Endothelial cell of umbilical vein (primary cell): ENCODE data around the gene CNOT6. TPM values are rescaled to one million over a fixed set of nuclear protein-coding genes. Genes with fewer than 3 reads are reported as not detected.

Source experiments
- BruUV-seq: library from RNA; stranded (reverse); fragments of 400-500 nt; replicated peaks from 2 replicates; lab custom pipeline; 2021; lab: Mats Ljungman, UMichigan
- CTCF ChIA-PET: fragments of 300-600, 350-600 bp; sonication (Branson Sonifier 250); formaldehyde crosslinking; loops from one replicate; lab custom pipeline; 2021; ENCODE audit warnings: antibody characterized with exemption, inconsistent platforms; lab: Charles Lee
- POLR2A ChIA-PET: fragments of 300-600, 350-600 bp; sonication (Branson Sonifier 250); formaldehyde crosslinking; loops from one replicate; lab custom pipeline; 2021; ENCODE audit warnings: antibody characterized with exemption, inconsistent platforms; lab: Charles Lee
- DNase-seq: peaks from one replicate; pipeline ENCODE4 v3.0.0-alpha.2; 2011; ENCODE audit warnings: low read depth, low spot score
- FAIRE-seq: peaks from 2 replicates; lab custom pipeline; 2011; peaks lifted over from hg19 to GRCh38; lab: Jason Lieb, UNC
- H2AFZ ChIP-seq: 2 replicates; pipeline ENCODE4 v1.6.0; 2012; ENCODE audit warnings: low read depth, low read length, control low read depth, inconsistent platforms
- H3K27ac ChIP-seq: 2 replicates; pipeline ENCODE4 v1.5.1; 2011; ENCODE audit warnings: low read depth, mild to moderate bottlenecking, control low read depth, low read length, moderate library complexity; ENCODE audit not compliant: insufficient read depth
- H3K27me3 ChIP-seq, 2 experiments: 2 replicates each; pipeline versions ENCODE4 v1.6.0 to v1.6.1; 2011; ENCODE audit warnings: low read length in 2 of 2, mixed read lengths in 1 of 2; ENCODE audit not compliant: control insufficient read depth in 2 of 2, insufficient read depth in 2 of 2
- H3K36me3 ChIP-seq, 2 experiments: 2 replicates in 1 of 2; 3 replicates in 1 of 2; pipeline ENCODE4 v1.5.1; 2011; ENCODE audit warnings: low read length in 2 of 2, mild to moderate bottlenecking in 1 of 2, moderate library complexity in 1 of 2; ENCODE audit not compliant: control insufficient read depth in 2 of 2, insufficient read depth in 2 of 2; ENCODE audit errors: extremely low read depth in 1 of 2
- H3K4me1 ChIP-seq: 3 replicates; pipeline ENCODE4 v1.5.1; 2011; ENCODE audit warnings: mild to moderate bottlenecking, low read length; ENCODE audit not compliant: control insufficient read depth, insufficient read depth; ENCODE audit errors: extremely low read depth
- H3K4me2 ChIP-seq: 2 replicates; pipeline ENCODE4 v1.6.1; 2011; ENCODE audit warnings: low read length, control low read depth, mixed read lengths; ENCODE audit not compliant: insufficient read depth
- H3K4me3 ChIP-seq, 3 experiments: fragments of 200-600 bp in 1 of 3; sonication (generic), shearing (Covaris generic) in 1 of 3; replicated peaks in 1 of 3; 2 replicates each; pipeline ENCODE4 v1.5.1; 2011 to 2016; ENCODE audit warnings: control low read depth in 3 of 3, low read length in 3 of 3, mild to moderate bottlenecking in 2 of 3, inconsistent platforms in 1 of 3, low read depth in 1 of 3, moderate library complexity in 1 of 3; ENCODE audit not compliant: insufficient read depth in 1 of 3
- H3K79me2 ChIP-seq: 2 replicates; pipeline ENCODE4 v1.6.0; 2012; ENCODE audit warnings: low read length, inconsistent platforms; ENCODE audit not compliant: control insufficient read depth, insufficient read depth
- H3K9ac ChIP-seq: replicated peaks from 2 replicates; pipeline ENCODE3; 2011; ENCODE audit warnings: low read length, control low read depth; ENCODE audit not compliant: insufficient read depth; ENCODE audit errors: extremely low read depth
- H3K9me1 ChIP-seq: replicated peaks from 3 replicates; pipeline ENCODE4 v1.6.0; 2011; ENCODE audit warnings: mild to moderate bottlenecking, low read length; ENCODE audit not compliant: control insufficient read depth, insufficient read depth; ENCODE audit errors: extremely low read depth
- H3K9me3 ChIP-seq: replicated peaks from 2 replicates; pipeline ENCODE4 v1.5.1; 2012; ENCODE audit warnings: low read length, inconsistent platforms; ENCODE audit not compliant: control insufficient read depth, insufficient read depth
- H4K20me1 ChIP-seq: replicated peaks from 2 replicates; pipeline ENCODE3; 2011; ENCODE audit warnings: mild to moderate bottlenecking, low read length; ENCODE audit not compliant: control insufficient read depth, insufficient read depth; ENCODE audit errors: extremely low read depth
- EZH2 ChIP-seq: IDR thresholded peaks from 2 replicates; pipeline ENCODE4 v1.6.1; 2012; ENCODE audit warnings: borderline replicate concordance, low read depth, mild to moderate bottlenecking, moderate library complexity, low read length, inconsistent platforms; ENCODE audit not compliant: severe bottlenecking
- FOS ChIP-seq: IDR thresholded peaks from 2 replicates; pipeline ENCODE4 v1.6.1; 2011; ENCODE audit warnings: mild to moderate bottlenecking, low read length, moderate library complexity, borderline replicate concordance; ENCODE audit not compliant: insufficient read depth
- GATA2 ChIP-seq: IDR thresholded peaks from 2 replicates; pipeline ENCODE4 v1.7.0; 2011; ENCODE audit warnings: low read depth, mild to moderate bottlenecking, moderate library complexity, mixed read lengths, low read length; ENCODE audit not compliant: insufficient read length, insufficient read depth
- POLR2AphosphoS5 ChIP-seq: IDR thresholded peaks from 2 replicates; pipeline ENCODE4 v1.6.1; 2012; ENCODE audit warnings: low read depth, mild to moderate bottlenecking, control low read depth, low read length, moderate library complexity; ENCODE audit not compliant: insufficient read depth
- dilution Hi-C: fragments of 300-500 bp; cut with MboI; formaldehyde crosslinking; loops from one replicate; pipeline ENCODE4 v1.15.0; 2019; ENCODE audit warnings: low sequenced_read_pairs; ENCODE audit not compliant: extremely low pct_ligation_motif_present
- intact Hi-C: fragments of 100-400 bp; cut with micrococcal nuclease; formaldehyde crosslinking; loops from one replicate; pipeline ENCODE4 v1.10.0; 2022
- polyA plus RNA-seq, 4 experiments: library from polyadenylated mRNA; depleted of rRNA in 3 of 4; stranded (reverse) in 3 of 4; unstranded in 1 of 4; fragments of >200 nt; gene quantifications; 2 replicates each; pipeline versions ENCODE4 v1.2.1 to v1.2.3, GENCODE V29; 2011 to 2012; ENCODE audit warnings: missing spikeins in 1 of 4
- total RNA-seq: library from RNA; stranded (reverse); gene quantifications from 2 replicates; pipeline ENCODE4 v1.2.3, GENCODE V29; 2021

CNOT6 gene
- total and polyA plus RNA-seq, 2 donors (not counting 3 experiments of a cell fraction or from before 2014, with no cell fraction given): 9.2 to 33.8 TPM

GRCh38 chr5:180486636-180487149 is 7.5 kb upstream of the CNOT6 start:
- H3K4me3 ChIP-seq: no peak overlapping the region
- intact Hi-C loops (no loop called here), dilution Hi-C loops (no loop called here)
- ChIA-PET CTCF (interaction anchor here (1.2 kb wide), 1 partner anchor 15 kb away, joined by 3 read pairs; no protein-coding TSS in a partner anchor), POLR2A (no interaction called here)
- no peak overlapping the region for H3K27ac ChIP-seq
- H3K4me1 ChIP-seq: no peaks in the 10 kb centered on the region
- no TSS peak for BruUV-seq
- no peak overlapping the region for H2AFZ ChIP-seq
- TF ChIP-seq FOS: peak; percentile 18
- no peak for TF ChIP-seq POLR2AphosphoS5
- H3K9ac ChIP-seq: no peak overlapping the region
- no peak for FAIRE-seq
- H3K9me1 ChIP-seq: no peaks in the 10 kb centered on the region
- no peak overlapping the region for H3K4me2 ChIP-seq
- H3K79me2 ChIP-seq: no peaks in the 10 kb centered on the region
- H4K20me1 ChIP-seq: no peaks in the 10 kb centered on the region
- no peaks in the 10 kb centered on the region for H3K36me3 ChIP-seq
- no peaks in the 10 kb centered on the region for H3K27me3 ChIP-seq
- H3K9me3 ChIP-seq: no peaks in the 10 kb centered on the region
- no peak for DNase-seq

DNA sequence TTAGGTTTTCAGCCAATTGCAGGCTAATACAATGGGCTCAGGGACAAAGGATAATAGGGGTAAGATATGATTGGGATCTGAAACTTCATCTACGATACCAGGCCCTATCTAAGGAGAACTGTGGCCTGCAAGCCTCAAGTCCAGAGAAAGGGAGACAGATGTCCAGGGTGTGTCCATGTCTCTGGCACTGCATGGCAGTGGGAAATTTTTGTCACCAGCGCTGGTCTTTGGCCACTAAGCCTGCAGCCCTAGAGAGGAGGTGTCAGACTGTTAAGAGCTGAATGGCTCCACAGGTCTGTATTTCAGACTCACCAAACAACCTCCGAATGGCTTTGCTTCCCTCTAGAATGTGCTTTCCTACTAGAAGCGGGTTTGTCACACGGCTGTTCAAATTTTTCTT is 6.6 kb upstream of the CNOT6 start:
- H2AFZ ChIP-seq: no peak overlapping the region
- H3K4me1 ChIP-seq: no peaks in the 10 kb centered on the region
- H3K4me3 ChIP-seq: no peak overlapping the region
- no peak overlapping the region for H3K9ac ChIP-seq
- no peaks in the 10 kb centered on the region for H3K9me3 ChIP-seq
- no TSS peak for BruUV-seq
- CTCF ChIA-PET: interaction anchor here (1.2 kb wide), 1 partner anchor 16 kb away, joined by 3 read pairs; no protein-coding TSS in a partner anchor
- no peaks in the 10 kb centered on the region for H4K20me1 ChIP-seq
- no peaks in the 10 kb centered on the region for H3K27me3 ChIP-seq
- H3K27ac ChIP-seq: no peak overlapping the region
- POLR2A ChIA-PET: no interaction called here
- FAIRE-seq: no peak
- intact Hi-C loops: no loop called here
- no peaks in the 10 kb centered on the region for H3K79me2 ChIP-seq
- dilution Hi-C loops: no loop called here
- H3K36me3 ChIP-seq: no peaks in the 10 kb centered on the region
- TF ChIP-seq EZH2 (no peak), GATA2 (no peak)
- no peak overlapping the region for H3K4me2 ChIP-seq
- no peaks in the 10 kb centered on the region for H3K9me1 ChIP-seq
- no peak for DNase-seq
